ENCODE results near the gene OR10H2. TPM values are rescaled to one million over a fixed set of nuclear protein-coding genes. Genes with fewer than 3 reads are reported as not detected.

The OR10H2 gene
- total and polyA plus RNA-seq, 2 experiments from 2014 or later, result not detected

- no peak for DNase-seq (ENCODE audit: low read depth in 1 of 2, low spot score in 1 of 2)
- Histone ChIP-seq H3K36me3 (no peaks in the 10 kb centered on the region), H3K27ac (no peak overlapping the region), H3K4me1 (ENCODE audit: low read depth) (no peaks in the 10 kb centered on the region), H3K4me3 (no peak overlapping the region), H3K27me3 (no peaks in the 10 kb centered on the region), H3K9me3 (ENCODE audit: low read depth) (no peaks in the 10 kb centered on the region)
- no peak for TF ChIP-seq CTCF (IDR thresholded peaks at IDR 0.05; ENCODE audit: low read depth, low read length)
These were observed 31.1 kb upstream of the OR10H2 start for GRCh38 chr19:15696654-15697194.

DNA sequence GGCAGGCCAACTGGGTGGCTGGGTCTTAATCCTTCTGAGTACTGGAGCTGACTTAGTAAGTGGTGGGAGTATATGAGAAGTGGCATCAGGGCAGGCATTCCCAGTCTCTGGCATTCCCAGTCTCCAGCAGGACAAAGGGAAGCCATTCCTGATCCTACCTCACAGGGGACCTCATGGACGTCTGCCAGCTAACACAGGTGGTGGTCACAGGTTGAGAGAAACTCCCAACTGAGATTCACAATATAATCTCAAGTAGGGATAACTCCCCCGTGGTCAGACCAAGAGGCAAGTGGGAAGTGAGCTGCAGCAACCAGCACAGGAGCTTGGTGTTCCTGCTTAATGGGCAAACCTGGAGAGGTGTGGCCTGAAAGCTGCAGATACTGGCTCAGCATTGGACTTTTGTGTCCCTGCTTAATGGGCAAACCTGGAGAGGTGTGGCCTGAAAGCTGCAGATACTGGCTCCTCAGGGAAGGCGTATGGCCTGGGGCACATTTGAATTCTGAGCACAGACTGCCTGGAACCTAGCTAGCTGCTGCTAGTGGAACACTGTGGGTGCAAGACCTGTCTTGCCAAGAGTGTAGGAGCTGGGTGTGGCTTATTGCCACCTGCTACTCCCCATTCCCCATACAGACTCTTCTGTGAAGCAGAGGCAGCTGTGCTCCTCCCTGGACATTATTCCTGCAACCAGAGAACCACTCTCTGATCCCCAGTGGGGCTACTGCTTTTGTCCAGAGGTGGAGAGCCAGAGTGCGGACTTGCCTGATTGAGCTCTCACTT is 25.9 kb upstream of the OR10H2 start:
- no peak for TF ChIP-seq CTCF (IDR thresholded peaks at IDR 0.05; ENCODE audit: low read depth, low read length)
- DNase-seq (ENCODE audit: low read depth in 1 of 2, low spot score in 1 of 2), result no peak
- Histone ChIP-seq H3K9me3 (ENCODE audit: low read depth) (no peaks in the 10 kb centered on the region), H3K36me3 (no peaks in the 10 kb centered on the region), H3K4me1 (ENCODE audit: low read depth) (no peaks in the 10 kb centered on the region), H3K27me3 (no peaks in the 10 kb centered on the region), H3K27ac (no peak overlapping the region), H3K4me3 (no peak overlapping the region)

DNA sequence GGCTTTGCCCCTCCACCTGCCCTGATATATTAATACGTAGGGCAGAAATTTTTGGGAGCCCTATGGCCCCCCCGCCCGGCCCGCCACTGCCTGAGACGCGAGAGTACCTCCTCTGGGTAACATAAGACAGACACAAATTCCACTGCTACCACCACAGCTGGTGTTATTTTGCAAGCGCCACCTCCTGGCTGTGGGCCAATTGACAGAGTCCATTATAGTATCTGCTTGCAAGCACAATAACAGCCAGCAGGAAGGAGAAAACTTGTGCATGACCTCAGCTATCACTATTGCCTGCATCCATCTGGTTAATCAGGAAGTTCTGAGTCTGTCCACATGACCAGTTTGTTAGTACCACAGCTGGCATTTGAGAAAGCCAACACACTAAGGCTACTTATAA is 25.3 kb upstream of the OR10H2 start:
- Histone ChIP-seq H3K27me3 (no peaks in the 10 kb centered on the region), H3K36me3 (no peaks in the 10 kb centered on the region), H3K9me3 (ENCODE audit: low read depth) (no peaks in the 10 kb centered on the region), H3K4me1 (ENCODE audit: low read depth) (no peaks in the 10 kb centered on the region), H3K27ac (no peak overlapping the region), H3K4me3 (no peak overlapping the region)
- TF ChIP-seq CTCF (IDR thresholded peaks at IDR 0.05; ENCODE audit: low read depth, low read length), result no peak
- DNase-seq (ENCODE audit: low read depth in 1 of 2, low spot score in 1 of 2), result peak in 1 of 2 donors; percentile 52

- Histone ChIP-seq H3K9me3 (ENCODE audit: low read depth) (no peaks in the 10 kb centered on the region), H3K4me1 (ENCODE audit: low read depth) (no peaks in the 10 kb centered on the region), H3K27me3 (no peaks in the 10 kb centered on the region), H3K4me3 (no peak overlapping the region), H3K27ac (no peak overlapping the region), H3K36me3 (no peaks in the 10 kb centered on the region)
- TF ChIP-seq CTCF (IDR thresholded peaks at IDR 0.05; ENCODE audit: low read depth, low read length), result no peak
- no peak for DNase-seq (ENCODE audit: low read depth in 1 of 2, low spot score in 1 of 2)
These were observed 13.2 kb upstream of the OR10H2 start for GRCh38 chr19:15714638-15715037.

DNA sequence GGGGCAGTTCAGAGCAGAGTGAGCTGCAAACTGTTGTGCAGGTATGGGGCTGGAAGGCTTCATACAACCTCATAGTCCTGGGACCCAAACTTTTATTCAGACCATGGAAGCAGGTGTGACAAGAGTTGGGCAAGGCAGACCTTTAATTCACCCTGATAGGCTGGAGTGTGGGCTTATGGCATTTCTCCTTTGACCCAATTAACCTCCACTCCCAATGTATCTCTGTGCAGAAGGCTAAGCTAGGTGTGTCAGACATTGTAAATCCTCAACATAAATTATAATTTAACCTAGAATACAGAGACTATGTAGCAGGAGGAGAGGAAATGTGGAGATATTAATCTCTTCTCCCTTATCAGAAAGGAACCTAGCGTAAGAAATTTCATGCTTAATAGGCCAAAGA is 12.2 kb upstream of the OR10H2 start:
- H3K27ac ChIP-seq, result no peak overlapping the region
- H3K36me3 ChIP-seq, result no peaks in the 10 kb centered on the region
- H3K9me3 ChIP-seq (ENCODE audit: low read depth), result no peaks in the 10 kb centered on the region
- H3K4me1 ChIP-seq (ENCODE audit: low read depth), result no peaks in the 10 kb centered on the region
- no peak overlapping the region for H3K4me3 ChIP-seq
- TF ChIP-seq CTCF (IDR thresholded peaks at IDR 0.05; ENCODE audit: low read depth, low read length), result no peak
- DNase-seq (ENCODE audit: low read depth in 1 of 2, low spot score in 1 of 2), result no peak
- no peaks in the 10 kb centered on the region for H3K27me3 ChIP-seq

Data from cardiac muscle cell (in vitro differentiated cells and primary cell).